GM23338 (cell line): Measurements from ENCODE around the gene ATP13A1. TPM values are rescaled to one million over a fixed set of nuclear protein-coding genes. Genes with fewer than 3 reads are reported as not detected.

ENCODE experiments used
- ATAC-seq: fragments of 200-7000 bp; cut with Tn5 transposase; 3 replicates; pipeline ENCODE4 v1.9.1; 2020
- DNase-seq: peaks from one replicate; pipeline ENCODE4 v3.0.0-alpha.2; 2015; ENCODE audit warnings: low spot score
- H2AFZ ChIP-seq: fragments of 200-600 bp; sonication (generic); 2 replicates; pipeline ENCODE4 v1.8.0; 2016; ENCODE audit warnings: antibody characterized with exemption, mild to moderate bottlenecking, moderate library complexity
- H3F3A ChIP-seq: fragments of 200-600 bp; sonication (generic); replicated peaks from 2 replicates; pipeline ENCODE4 v1.8.0; 2017; ENCODE audit warnings: antibody characterized with exemption, mixed run types, low read depth
- H3K27ac ChIP-seq: fragments of 200-600 bp; sonication (generic); 2 replicates; pipeline ENCODE4 v1.6.1; 2016; ENCODE audit warnings: low read depth
- H3K27me3 ChIP-seq: fragments of 200-600 bp; sonication (generic); 2 replicates; pipeline ENCODE4 v1.8.0; 2016; ENCODE audit warnings: mild to moderate bottlenecking, mixed run types, moderate library complexity; ENCODE audit not compliant: insufficient read depth
- H3K36me3 ChIP-seq: fragments of 200-600 bp; sonication (generic); 2 replicates; pipeline ENCODE4 v1.8.0; 2016; ENCODE audit warnings: mild to moderate bottlenecking; ENCODE audit not compliant: insufficient read depth
- H3K4me1 ChIP-seq: fragments of 200-600 bp; sonication (generic); 2 replicates; pipeline ENCODE4 v1.8.0; 2016; ENCODE audit warnings: mild to moderate bottlenecking, moderate library complexity; ENCODE audit not compliant: insufficient read depth
- H3K4me2 ChIP-seq: fragments of 200-600 bp; sonication (generic); 2 replicates; pipeline ENCODE4 v1.7.1; 2017; ENCODE audit warnings: mixed run types
- H3K4me3 ChIP-seq: fragments of 200-600 bp; sonication (generic); 2 replicates; pipeline ENCODE4 v1.6.1; 2016; ENCODE audit warnings: mixed run types
- H3K79me2 ChIP-seq: fragments of 200-600 bp; sonication (generic); replicated peaks from 2 replicates; pipeline ENCODE4 v1.8.0; 2017; ENCODE audit warnings: mild to moderate bottlenecking; ENCODE audit not compliant: insufficient read depth
- H3K9me2 ChIP-seq: fragments of 200-600 bp; sonication (generic); 2 replicates; pipeline ENCODE4 v1.8.0; 2017; ENCODE audit not compliant: insufficient read depth
- H4K20me1 ChIP-seq: fragments of 200-600 bp; sonication (generic); replicated peaks from 2 replicates; pipeline ENCODE4 v1.8.0; 2017; ENCODE audit warnings: mild to moderate bottlenecking; ENCODE audit not compliant: insufficient read depth
- H3K27ac Mint-ChIP-seq: 2 replicates; pipeline ENCODE4 v1.8.0; 2020; ENCODE audit warnings: inconsistent platforms, mild to moderate bottlenecking, moderate library complexity, mixed read lengths
- H3K27me3 Mint-ChIP-seq: 3 replicates; pipeline ENCODE4 v1.8.0; 2022; ENCODE audit warnings: low read depth, mild to moderate bottlenecking, moderate library complexity, mixed read lengths, inconsistent platforms; ENCODE audit not compliant: insufficient read depth, poor library complexity
- H3K36me3 Mint-ChIP-seq: 3 replicates; pipeline ENCODE4 v1.8.0; 2021; ENCODE audit warnings: low read depth, mild to moderate bottlenecking, inconsistent platforms, moderate library complexity, mixed read lengths
- H3K4me1 Mint-ChIP-seq: 3 replicates; pipeline ENCODE4 v1.8.0; 2020; ENCODE audit warnings: mild to moderate bottlenecking, inconsistent platforms, mixed read lengths
- H3K4me3 Mint-ChIP-seq: 3 replicates; pipeline ENCODE4 v1.8.0; 2021; ENCODE audit warnings: moderate library complexity, mild to moderate bottlenecking, inconsistent platforms, mixed read lengths
- H3K9me3 Mint-ChIP-seq: 3 replicates; pipeline ENCODE4 v1.8.0; 2020; ENCODE audit warnings: moderate library complexity, mild to moderate bottlenecking, inconsistent platforms, mixed read lengths
- CREB1 ChIP-seq: fragments of 250-450 bp; sonication (Bioruptor Pico); IDR thresholded peaks from 2 replicates; pipeline ENCODE4 v1.5.0; 2020; ENCODE audit warnings: low read depth, mild to moderate bottlenecking, moderate library complexity
- EZH2 ChIP-seq: fragments of 200-600 bp; sonication (generic); IDR thresholded peaks from one replicate; pipeline ENCODE4 v1.8.0; 2017; ENCODE audit warnings: antibody characterized with exemption, mild to moderate bottlenecking, low read depth; ENCODE audit not compliant: unreplicated experiment
- EZH2phosphoT487 ChIP-seq: fragments of 200-600 bp; sonication (generic); IDR thresholded peaks from one replicate; pipeline ENCODE4 v1.8.1; 2018; ENCODE audit warnings: antibody characterized with exemption; ENCODE audit not compliant: unreplicated experiment
- ZNF114 ChIP-seq: fragments of 250-450 bp; sonication (Bioruptor Pico); IDR thresholded peaks from 2 replicates; pipeline ENCODE4 v1.5.0; 2020; ENCODE audit warnings: mild to moderate bottlenecking, moderate library complexity
- ZNF331 ChIP-seq: fragments of 250-450 bp; sonication (Bioruptor Pico); IDR thresholded peaks from 2 replicates; pipeline ENCODE4 v1.5.0; 2020; ENCODE audit warnings: low read depth, mild to moderate bottlenecking, moderate library complexity
- polyA plus RNA-seq: library from polyadenylated mRNA; unstranded; fragments of >200 nt; fragmentation: Nextera tagmentation; extraction: Ambion mirVana; gene quantifications from 2 replicates; pipeline ENCODE4 v1.2.1, GENCODE V29; 2016
- total RNA-seq: library from RNA; depleted of rRNA; stranded (reverse); fragments of >200 nt; shearing (Covaris generic); gene quantifications from 2 replicates; pipeline ENCODE4 v1.2.3, GENCODE V29; 2014
- TF ChIP-seq, protein P1 (sequence below): fragments of 250-450 bp; sonication (Bioruptor Pico); IDR thresholded peaks from 2 replicates; pipeline ENCODE4 v1.5.0; 2020; ENCODE audit warnings: mild to moderate bottlenecking, moderate library complexity
- TF ChIP-seq, protein P2 (sequence below): IDR thresholded peaks from one replicate; pipeline ENCODE4 v1.6.1; 2018; ENCODE audit warnings: antibody characterized with exemption; ENCODE audit not compliant: unreplicated experiment

ATP13A1 gene
- total and polyA plus RNA-seq, 2 experiments from 2014 or later: 38.1 to 307 TPM

DNA sequence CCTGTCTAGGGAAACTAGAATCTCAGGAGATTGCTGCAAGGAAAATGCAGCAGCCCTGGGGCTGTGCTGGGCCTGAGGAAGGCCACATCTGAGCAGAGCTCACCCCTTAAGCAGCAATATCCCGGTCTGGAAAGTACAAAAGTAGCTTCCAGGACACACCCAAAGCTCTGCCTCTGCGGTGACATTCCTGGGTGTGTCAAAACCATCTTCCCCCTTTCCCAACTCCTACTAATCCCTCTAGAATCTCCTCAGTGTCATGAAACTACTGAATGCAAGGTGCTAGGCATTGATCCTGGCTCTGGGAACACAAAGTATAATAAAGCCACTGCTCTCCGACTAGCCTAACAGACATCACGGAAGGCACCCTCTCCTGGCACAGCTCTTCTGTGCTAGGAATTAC, 50.0 kb downstream of the ATP13A1 start:
- H3K27me3 Mint-ChIP-seq: peaks cover 14% of the 10 kb centered on the region
- H3K9me2 ChIP-seq: no peaks in the 10 kb centered on the region

DNA sequence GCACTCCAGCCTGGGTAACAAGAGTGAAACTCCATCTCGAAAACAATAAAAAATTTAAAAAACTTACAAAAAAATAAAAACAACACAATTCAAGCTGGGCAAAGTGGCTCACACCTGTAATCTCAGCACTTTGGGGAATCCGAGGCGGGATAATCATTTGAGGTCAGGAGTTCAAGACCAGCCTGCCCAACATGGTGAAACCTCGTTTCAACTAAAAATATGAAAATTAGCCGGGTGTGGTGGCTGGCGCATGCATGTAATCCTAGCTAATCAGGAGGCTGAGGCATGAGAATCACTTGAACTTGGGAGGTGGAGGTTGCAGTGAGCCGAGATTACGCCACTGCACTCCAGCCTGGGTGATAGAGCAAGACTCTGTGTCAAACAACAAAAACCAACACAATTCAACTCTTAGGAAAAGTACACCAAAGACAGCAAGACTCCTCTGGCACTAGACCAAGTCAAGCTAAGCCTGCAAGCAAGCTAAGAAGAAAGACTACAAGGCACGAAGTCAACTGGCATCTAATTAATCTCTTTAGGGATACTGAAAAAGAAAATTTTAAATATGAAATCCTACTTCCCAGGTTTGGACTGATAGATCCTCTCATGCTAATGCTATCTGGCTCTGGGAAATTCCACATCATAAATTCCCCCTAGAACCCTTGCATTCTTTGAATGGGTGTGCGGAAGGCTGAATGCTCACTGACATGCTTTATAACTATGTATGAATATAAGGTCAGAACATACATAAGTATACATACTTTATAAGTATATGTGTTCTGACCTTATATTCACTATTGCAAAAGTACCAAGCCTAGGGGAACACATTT, 52.9 kb downstream of the ATP13A1 start:
- no peaks in the 10 kb centered on the region for H3K79me2 ChIP-seq
- H3K4me1 Mint-ChIP-seq: peaks cover 4% of the 10 kb centered on the region; the same call in 2 of the 3 replicates
- H3K36me3 ChIP-seq: no peaks in the 10 kb centered on the region
- H3K36me3 Mint-ChIP-seq: no peaks in the 10 kb centered on the region
- H3K4me1 ChIP-seq: no peaks in the 10 kb centered on the region
- H3K9me2 ChIP-seq: no peaks in the 10 kb centered on the region
- no peak overlapping the region for H3K27ac Mint-ChIP-seq
- ATAC-seq: no peak
- H3F3A ChIP-seq: no peaks in the 10 kb centered on the region
- no peaks in the 10 kb centered on the region for H3K9me3 Mint-ChIP-seq
- no peaks in the 10 kb centered on the region for H3K27me3 ChIP-seq
- no peak for DNase-seq
- H3K27ac ChIP-seq: no peak overlapping the region
- no peak overlapping the region for H3K4me2 ChIP-seq
- no peak overlapping the region for H3K4me3 ChIP-seq
- no peaks in the 10 kb centered on the region for H4K20me1 ChIP-seq
- no peak overlapping the region for H2AFZ ChIP-seq
- peaks cover 8% of the 10 kb centered on the region for H3K27me3 Mint-ChIP-seq
- H3K4me3 Mint-ChIP-seq: no peak overlapping the region
- TF ChIP-seq EZH2: no peak
- TF ChIP-seq EZH2phosphoT487: no peak
- TF ChIP-seq ZNF331: no peak
- TF ChIP-seq, protein P1, sequence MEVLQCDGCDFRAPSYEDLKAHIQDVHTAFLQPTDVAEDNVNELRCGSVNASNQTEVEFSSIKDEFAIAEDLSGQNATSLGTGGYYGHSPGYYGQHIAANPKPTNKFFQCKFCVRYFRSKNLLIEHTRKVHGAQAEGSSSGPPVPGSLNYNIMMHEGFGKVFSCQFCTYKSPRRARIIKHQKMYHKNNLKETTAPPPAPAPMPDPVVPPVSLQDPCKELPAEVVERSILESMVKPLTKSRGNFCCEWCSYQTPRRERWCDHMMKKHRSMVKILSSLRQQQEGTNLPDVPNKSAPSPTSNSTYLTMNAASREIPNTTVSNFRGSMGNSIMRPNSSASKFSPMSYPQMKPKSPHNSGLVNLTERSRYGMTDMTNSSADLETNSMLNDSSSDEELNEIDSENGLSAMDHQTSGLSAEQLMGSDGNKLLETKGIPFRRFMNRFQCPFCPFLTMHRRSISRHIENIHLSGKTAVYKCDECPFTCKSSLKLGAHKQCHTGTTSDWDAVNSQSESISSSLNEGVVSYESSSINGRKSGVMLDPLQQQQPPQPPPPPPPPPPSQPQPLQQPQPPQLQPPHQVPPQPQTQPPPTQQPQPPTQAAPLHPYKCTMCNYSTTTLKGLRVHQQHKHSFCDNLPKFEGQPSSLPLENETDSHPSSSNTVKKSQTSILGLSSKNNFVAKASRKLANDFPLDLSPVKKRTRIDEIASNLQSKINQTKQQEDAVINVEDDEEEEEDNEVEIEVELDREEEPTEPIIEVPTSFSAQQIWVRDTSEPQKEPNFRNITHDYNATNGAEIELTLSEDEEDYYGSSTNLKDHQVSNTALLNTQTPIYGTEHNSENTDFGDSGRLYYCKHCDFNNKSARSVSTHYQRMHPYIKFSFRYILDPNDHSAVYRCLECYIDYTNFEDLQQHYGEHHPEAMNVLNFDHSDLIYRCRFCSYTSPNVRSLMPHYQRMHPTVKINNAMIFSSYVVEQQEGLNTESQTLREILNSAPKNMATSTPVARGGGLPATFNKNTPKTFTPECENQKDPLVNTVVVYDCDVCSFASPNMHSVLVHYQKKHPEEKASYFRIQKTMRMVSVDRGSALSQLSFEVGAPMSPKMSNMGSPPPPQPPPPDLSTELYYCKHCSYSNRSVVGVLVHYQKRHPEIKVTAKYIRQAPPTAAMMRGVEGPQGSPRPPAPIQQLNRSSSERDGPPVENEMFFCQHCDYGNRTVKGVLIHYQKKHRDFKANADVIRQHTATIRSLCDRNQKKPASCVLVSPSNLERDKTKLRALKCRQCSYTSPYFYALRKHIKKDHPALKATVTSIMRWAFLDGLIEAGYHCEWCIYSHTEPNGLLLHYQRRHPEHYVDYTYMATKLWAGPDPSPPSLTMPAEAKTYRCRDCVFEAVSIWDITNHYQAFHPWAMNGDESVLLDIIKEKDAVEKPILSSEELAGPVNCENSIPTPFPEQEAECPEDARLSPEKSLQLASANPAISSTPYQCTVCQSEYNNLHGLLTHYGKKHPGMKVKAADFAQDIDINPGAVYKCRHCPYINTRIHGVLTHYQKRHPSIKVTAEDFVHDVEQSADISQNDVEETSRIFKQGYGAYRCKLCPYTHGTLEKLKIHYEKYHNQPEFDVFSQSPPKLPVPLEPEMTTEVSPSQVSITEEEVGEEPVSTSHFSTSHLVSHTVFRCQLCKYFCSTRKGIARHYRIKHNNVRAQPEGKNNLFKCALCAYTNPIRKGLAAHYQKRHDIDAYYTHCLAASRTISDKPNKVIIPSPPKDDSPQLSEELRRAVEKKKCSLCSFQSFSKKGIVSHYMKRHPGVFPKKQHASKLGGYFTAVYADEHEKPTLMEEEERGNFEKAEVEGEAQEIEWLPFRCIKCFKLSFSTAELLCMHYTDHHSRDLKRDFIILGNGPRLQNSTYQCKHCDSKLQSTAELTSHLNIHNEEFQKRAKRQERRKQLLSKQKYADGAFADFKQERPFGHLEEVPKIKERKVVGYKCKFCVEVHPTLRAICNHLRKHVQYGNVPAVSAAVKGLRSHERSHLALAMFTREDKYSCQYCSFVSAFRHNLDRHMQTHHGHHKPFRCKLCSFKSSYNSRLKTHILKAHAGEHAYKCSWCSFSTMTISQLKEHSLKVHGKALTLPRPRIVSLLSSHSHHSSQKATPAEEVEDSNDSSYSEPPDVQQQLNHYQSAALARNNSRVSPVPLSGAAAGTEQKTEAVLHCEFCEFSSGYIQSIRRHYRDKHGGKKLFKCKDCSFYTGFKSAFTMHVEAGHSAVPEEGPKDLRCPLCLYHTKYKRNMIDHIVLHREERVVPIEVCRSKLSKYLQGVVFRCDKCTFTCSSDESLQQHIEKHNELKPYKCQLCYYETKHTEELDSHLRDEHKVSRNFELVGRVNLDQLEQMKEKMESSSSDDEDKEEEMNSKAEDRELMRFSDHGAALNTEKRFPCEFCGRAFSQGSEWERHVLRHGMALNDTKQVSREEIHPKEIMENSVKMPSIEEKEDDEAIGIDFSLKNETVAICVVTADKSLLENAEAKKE (CRISPR knock-in tag): no peak
- TF ChIP-seq ZNF114 (CRISPR knock-in tag): no peak

More for the DNA sequence above, 50.0 kb downstream of the ATP13A1 start:
- Histone ChIP-seq H3K27ac (no peak overlapping the region), H4K20me1 (no peaks in the 10 kb centered on the region), H3K27me3 (peaks cover 7% of the 10 kb centered on the region; the same call in 1 of the 2 replicates), H3K4me2 (no peak overlapping the region), H3K4me1 (no peaks in the 10 kb centered on the region), H3K79me2 (no peaks in the 10 kb centered on the region), H3K4me3 (no peak overlapping the region), H3F3A (0 out of 2 replicates have a peak, but pooled peaks cover 3% of the 10 kb centered on the region), H3K36me3 (no peaks in the 10 kb centered on the region), H2AFZ (no peak overlapping the region)
- Mint-ChIP-seq H3K27ac (no peak overlapping the region), H3K36me3 (no peaks in the 10 kb centered on the region; the same call in 2 of the 3 replicates), H3K4me1 (peaks cover 3% of the 10 kb centered on the region; the same call in 1 of the 3 replicates), H3K4me3 (no peak overlapping the region), H3K9me3 (no peaks in the 10 kb centered on the region; the same call in 2 of the 3 replicates)
- DNase-seq: no peak
- no peak for TF ChIP-seq CREB1 (CRISPR knock-in tag)
- TF ChIP-seq, protein P2, sequence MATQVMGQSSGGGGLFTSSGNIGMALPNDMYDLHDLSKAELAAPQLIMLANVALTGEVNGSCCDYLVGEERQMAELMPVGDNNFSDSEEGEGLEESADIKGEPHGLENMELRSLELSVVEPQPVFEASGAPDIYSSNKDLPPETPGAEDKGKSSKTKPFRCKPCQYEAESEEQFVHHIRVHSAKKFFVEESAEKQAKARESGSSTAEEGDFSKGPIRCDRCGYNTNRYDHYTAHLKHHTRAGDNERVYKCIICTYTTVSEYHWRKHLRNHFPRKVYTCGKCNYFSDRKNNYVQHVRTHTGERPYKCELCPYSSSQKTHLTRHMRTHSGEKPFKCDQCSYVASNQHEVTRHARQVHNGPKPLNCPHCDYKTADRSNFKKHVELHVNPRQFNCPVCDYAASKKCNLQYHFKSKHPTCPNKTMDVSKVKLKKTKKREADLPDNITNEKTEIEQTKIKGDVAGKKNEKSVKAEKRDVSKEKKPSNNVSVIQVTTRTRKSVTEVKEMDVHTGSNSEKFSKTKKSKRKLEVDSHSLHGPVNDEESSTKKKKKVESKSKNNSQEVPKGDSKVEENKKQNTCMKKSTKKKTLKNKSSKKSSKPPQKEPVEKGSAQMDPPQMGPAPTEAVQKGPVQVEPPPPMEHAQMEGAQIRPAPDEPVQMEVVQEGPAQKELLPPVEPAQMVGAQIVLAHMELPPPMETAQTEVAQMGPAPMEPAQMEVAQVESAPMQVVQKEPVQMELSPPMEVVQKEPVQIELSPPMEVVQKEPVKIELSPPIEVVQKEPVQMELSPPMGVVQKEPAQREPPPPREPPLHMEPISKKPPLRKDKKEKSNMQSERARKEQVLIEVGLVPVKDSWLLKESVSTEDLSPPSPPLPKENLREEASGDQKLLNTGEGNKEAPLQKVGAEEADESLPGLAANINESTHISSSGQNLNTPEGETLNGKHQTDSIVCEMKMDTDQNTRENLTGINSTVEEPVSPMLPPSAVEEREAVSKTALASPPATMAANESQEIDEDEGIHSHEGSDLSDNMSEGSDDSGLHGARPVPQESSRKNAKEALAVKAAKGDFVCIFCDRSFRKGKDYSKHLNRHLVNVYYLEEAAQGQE: no peak
- ATAC-seq: no peak
